Keratinocyte (primary cell): Measurements from ENCODE around the gene LTBP2.

Experiments used
- CTCF ChIP-seq, 3 experiments: IDR thresholded peaks in 1 of 3; conservative IDR thresholded peaks in 1 of 3; optimal IDR thresholded peaks in 1 of 3; 2 replicates in 2 of 3; 3 replicates in 1 of 3; pipeline versions ENCODE3 to v1.5.1; 2011; ENCODE audit warnings: low read length in 3 of 3, mild to moderate bottlenecking in 3 of 3, moderate library complexity in 2 of 3, control low read depth in 1 of 3, inconsistent platforms in 1 of 3; ENCODE audit not compliant: insufficient read depth in 2 of 3; ENCODE audit errors: extremely low read depth in 1 of 3
- EZH2 ChIP-seq: IDR thresholded peaks from one replicate; pipeline ENCODE4 v1.6.1; 2012; ENCODE audit warnings: inconsistent platforms, mild to moderate bottlenecking, low read length, moderate library complexity

- TF ChIP-seq CTCF (optimal IDR thresholded peaks at IDR 0.05 in 1 of 3, IDR thresholded peaks at IDR 0.05 in 1 of 3, conservative IDR thresholded peaks at IDR 0.05 in 1 of 3; ENCODE audit: extremely low read depth in 1 of 3, insufficient read depth in 2 of 3, low read length in 3 of 3) (no peak), EZH2 (no peak)
Observed at GRCh38 chr14:74548881-74549280, 63.2 kb downstream of the LTBP2 start.
